Right atrium auricular region (tissue), 2 donors: ENCODE data around the gene LPP. TPM values are rescaled to one million over a fixed set of nuclear protein-coding genes. Genes with fewer than 3 reads are reported as not detected.
A peak's percentile ranks its signal among the peaks of the same experiment; 100 is the strongest.

Experiments
- DNase-seq: peaks from one replicate; pipeline ENCODE4 v3.0.0-alpha.2; 2019; ENCODE audit warnings: low spot score
- H3K27ac ChIP-seq, 2 donors: fragments of 200-600 bp; sonication (generic); 1 replicate in 1 of 2; 2 replicates in 1 of 2; pipeline ENCODE4 v1.5.1; 2016 to 2019
- H3K27me3 ChIP-seq, 2 donors: fragments of 200-600 bp; sonication (generic); one replicate each; pipeline versions ENCODE4 v1.5.1 to v1.6.0; 2017 to 2019
- H3K36me3 ChIP-seq: fragments of 200-600 bp; sonication (generic); one replicate; pipeline ENCODE4 v1.5.1; 2016
- H3K4me1 ChIP-seq, 2 donors: fragments of 200-600 bp; sonication (generic); one replicate each; pipeline versions ENCODE4 v1.5.1 to v1.6.0; 2017 to 2019
- H3K4me3 ChIP-seq, 2 donors: fragments of 200-600 bp; sonication (generic); 1 replicate in 1 of 2; 2 replicates in 1 of 2; pipeline ENCODE4 v1.5.1; 2017 to 2019; ENCODE audit warnings: mild to moderate bottlenecking in 1 of 2, moderate library complexity in 1 of 2
- H3K9me3 ChIP-seq, 2 donors: fragments of 200-600 bp; sonication (generic); one replicate each; pipeline ENCODE4 v1.5.1; 2019
- total RNA-seq, 2 donors: library from RNA; depleted of rRNA; stranded (reverse); fragments of >200 nt; gene quantifications; one replicate each; pipeline ENCODE4 v1.1.0, GENCODE V29; 2016
- TF ChIP-seq, protein P1 (sequence below), 2 donors: fragments of 200-600 bp; sonication (generic); IDR thresholded peaks; one replicate each; pipeline ENCODE4 v1.5.1; 2019; ENCODE audit warnings: antibody characterized with exemption in 2 of 2

Gene LPP
- total RNA-seq, 2 donors from 2014 or later: 117 to 186 TPM

GRCh38 chr3:188647237-188647636, 493.3 kb downstream of the LPP start:
- TF ChIP-seq, protein P1, sequence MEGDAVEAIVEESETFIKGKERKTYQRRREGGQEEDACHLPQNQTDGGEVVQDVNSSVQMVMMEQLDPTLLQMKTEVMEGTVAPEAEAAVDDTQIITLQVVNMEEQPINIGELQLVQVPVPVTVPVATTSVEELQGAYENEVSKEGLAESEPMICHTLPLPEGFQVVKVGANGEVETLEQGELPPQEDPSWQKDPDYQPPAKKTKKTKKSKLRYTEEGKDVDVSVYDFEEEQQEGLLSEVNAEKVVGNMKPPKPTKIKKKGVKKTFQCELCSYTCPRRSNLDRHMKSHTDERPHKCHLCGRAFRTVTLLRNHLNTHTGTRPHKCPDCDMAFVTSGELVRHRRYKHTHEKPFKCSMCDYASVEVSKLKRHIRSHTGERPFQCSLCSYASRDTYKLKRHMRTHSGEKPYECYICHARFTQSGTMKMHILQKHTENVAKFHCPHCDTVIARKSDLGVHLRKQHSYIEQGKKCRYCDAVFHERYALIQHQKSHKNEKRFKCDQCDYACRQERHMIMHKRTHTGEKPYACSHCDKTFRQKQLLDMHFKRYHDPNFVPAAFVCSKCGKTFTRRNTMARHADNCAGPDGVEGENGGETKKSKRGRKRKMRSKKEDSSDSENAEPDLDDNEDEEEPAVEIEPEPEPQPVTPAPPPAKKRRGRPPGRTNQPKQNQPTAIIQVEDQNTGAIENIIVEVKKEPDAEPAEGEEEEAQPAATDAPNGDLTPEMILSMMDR (IDR thresholded peaks at IDR 0.05): no peak
- H3K4me3 ChIP-seq: no peak overlapping the region
- H3K36me3 ChIP-seq: no peaks in the 10 kb centered on the region
- peak overlapping the region; percentile 10 to 22 for H3K27ac ChIP-seq
- no peak for DNase-seq
- no peaks in the 10 kb centered on the region for H3K27me3 ChIP-seq
- no peaks in the 10 kb centered on the region for H3K9me3 ChIP-seq
- peaks cover 0 to 37% of the 10 kb centered on the region in 2 donors for H3K4me1 ChIP-seq

DNA sequence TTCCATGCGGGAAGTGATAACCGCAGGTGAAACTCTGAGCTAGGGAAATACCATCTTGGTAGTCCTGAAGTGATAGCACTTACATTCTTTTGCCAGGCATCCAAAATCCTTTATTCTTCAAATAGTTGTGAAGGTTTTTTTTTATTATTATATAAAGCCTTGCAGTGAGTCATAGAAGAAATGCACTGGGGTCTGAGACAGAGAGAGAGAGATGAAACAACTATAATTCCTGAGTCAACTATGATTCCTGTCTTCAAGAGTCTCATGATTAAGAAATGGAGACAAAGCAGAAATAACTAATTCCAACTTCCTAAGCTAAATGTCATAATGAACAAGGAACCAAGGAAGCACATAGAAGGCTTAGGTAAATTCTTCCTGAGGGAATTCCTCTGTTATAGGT, 495.6 kb downstream of the LPP start:
- peak overlapping the region in 1 of 2 donors; percentile 33 for H3K27ac ChIP-seq
- no peak for DNase-seq
- no peaks in the 10 kb centered on the region for H3K36me3 ChIP-seq
- H3K4me1 ChIP-seq: peaks cover 0 to 34% of the 10 kb centered on the region in 2 donors
- H3K27me3 ChIP-seq: no peaks in the 10 kb centered on the region
- H3K4me3 ChIP-seq: no peak overlapping the region
- TF ChIP-seq, protein P1 (IDR thresholded peaks at IDR 0.05): no peak
- H3K9me3 ChIP-seq: no peaks in the 10 kb centered on the region

DNA sequence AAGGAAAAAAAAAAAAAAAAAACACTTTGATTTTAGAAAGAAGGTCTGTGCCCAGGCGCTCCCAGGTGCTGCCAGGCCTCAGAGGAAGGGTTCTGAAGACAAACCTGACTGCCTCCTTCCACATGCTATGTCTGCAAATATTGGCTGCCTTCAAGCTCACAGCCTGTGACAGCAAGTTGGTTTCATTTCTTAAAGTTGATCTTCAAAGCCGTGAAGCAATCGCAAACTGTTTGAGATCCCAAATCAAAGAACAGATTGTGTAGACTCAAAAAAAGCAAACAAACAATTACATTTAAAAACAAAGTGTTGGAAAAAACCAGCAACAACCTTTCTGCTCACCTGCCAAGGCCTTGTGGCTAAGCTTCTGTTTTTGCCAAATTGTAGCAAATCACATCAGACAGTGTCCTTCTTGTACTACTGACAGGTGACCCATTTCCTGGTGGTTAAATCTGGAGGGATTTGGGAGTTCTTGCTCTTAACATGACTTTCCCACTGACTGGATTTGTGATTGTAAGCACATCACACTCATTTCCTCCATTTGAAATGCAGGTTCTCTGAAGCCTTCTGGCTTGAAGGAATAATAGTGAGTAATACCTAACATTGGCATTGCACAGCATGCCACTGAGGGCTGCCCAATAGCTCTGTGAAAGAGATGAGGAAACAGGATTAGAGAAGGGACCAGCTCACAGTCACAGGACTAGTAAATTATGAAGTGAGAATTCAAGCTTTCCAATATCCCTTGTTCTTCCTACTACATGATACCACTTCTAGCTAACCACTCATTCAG, 502.4 kb downstream of the LPP start:
- Histone ChIP-seq H3K4me3 (no peak overlapping the region), H3K27ac (no peak overlapping the region), H3K9me3 (no peaks in the 10 kb centered on the region), H3K36me3 (no peaks in the 10 kb centered on the region), H3K27me3 (no peaks in the 10 kb centered on the region), H3K4me1 (peaks cover 0 to 9% of the 10 kb centered on the region in 2 donors)
- no peak for DNase-seq
- TF ChIP-seq, protein P1 (IDR thresholded peaks at IDR 0.05): no peak

GRCh38 chr3:188658606-188659005, 504.6 kb downstream of the LPP start:
- Histone ChIP-seq H3K4me3 (no peak overlapping the region), H3K36me3 (no peaks in the 10 kb centered on the region), H3K4me1 (peaks cover 0 to 20% of the 10 kb centered on the region in 2 donors), H3K9me3 (no peaks in the 10 kb centered on the region), H3K27me3 (no peaks in the 10 kb centered on the region), H3K27ac (no peak overlapping the region)
- TF ChIP-seq, protein P1 (IDR thresholded peaks at IDR 0.05): no peak
- no peak for DNase-seq

GRCh38 chr3:188659449-188660090, 505.6 kb downstream of the LPP start:
- no peaks in the 10 kb centered on the region for H3K9me3 ChIP-seq
- H3K4me1 ChIP-seq: peaks cover 0 to 20% of the 10 kb centered on the region in 2 donors
- DNase-seq: no peak
- no peaks in the 10 kb centered on the region for H3K27me3 ChIP-seq
- TF ChIP-seq, protein P1 (IDR thresholded peaks at IDR 0.05): no peak
- H3K4me3 ChIP-seq: no peak overlapping the region
- no peaks in the 10 kb centered on the region for H3K36me3 ChIP-seq
- H3K27ac ChIP-seq: no peak overlapping the region
